ENCODE results near the gene LMF2. TPM values are rescaled to one million over a fixed set of nuclear protein-coding genes. Genes with fewer than 3 reads are reported as not detected.

LMF2 gene
- total RNA-seq, 2 experiments from 2014 or later = 49.2 to 50.7 TPM

- H3K4me1 ChIP-seq (ENCODE audit: insufficient read depth, low read length, poor library complexity, severe bottlenecking) = peaks cover 11% of the 10 kb centered on the region
- H4K20me1 ChIP-seq (ENCODE audit: insufficient read depth, low read length) = no peaks in the 10 kb centered on the region
- H3K9me3 ChIP-seq (ENCODE audit: low read length) = no peaks in the 10 kb centered on the region
- no peak for DNase-seq (ENCODE audit: low spot score)
- no peaks in the 10 kb centered on the region for H3K9me2 ChIP-seq (ENCODE audit: insufficient read depth, low read length)
- H3K4me2 ChIP-seq (ENCODE audit: low read length) = no peak overlapping the region
- no peaks in the 10 kb centered on the region for H3K36me3 ChIP-seq (ENCODE audit: insufficient read depth, low read length)
- BruUV-seq (replicated peaks) = no TSS peak
- no peaks in the 10 kb centered on the region for H3K79me2 ChIP-seq (ENCODE audit: insufficient read depth, low read depth, low read length)
- no peak for TF ChIP-seq EZH2phosphoT487 (IDR thresholded peaks at IDR 0.05; ENCODE audit: borderline replicate concordance, low read depth, low read length)
- no peak for TF ChIP-seq CTCF (conservative IDR thresholded peaks at IDR 0.05; ENCODE audit: low read length)
- POLR2A ChIA-PET = no interaction called here
- intact Hi-C loops (cut with micrococcal nuclease; ENCODE audit: unreplicated experiment) = no loop called here
- no peak overlapping the region for H3K27ac ChIP-seq (ENCODE audit: low read depth, low read length, poor library complexity, severe bottlenecking)
- no peak overlapping the region for H2AFZ ChIP-seq (ENCODE audit: low read length)
- CTCF ChIA-PET (ENCODE audit: unreplicated experiment) = no interaction called here
- H3K4me3 ChIP-seq (ENCODE audit: low read depth, low read length, poor library complexity, severe bottlenecking) = no peak overlapping the region
Observed at GRCh38 chr22:50553310-50553709, 45.8 kb upstream of the LMF2 start.

GRCh38 chr22:50551160-50551752, 43.8 kb upstream of the LMF2 start:
- no peak overlapping the region for H3K4me2 ChIP-seq (ENCODE audit: low read length)
- no peaks in the 10 kb centered on the region for H3K9me3 ChIP-seq (ENCODE audit: low read length)
- DNase-seq (ENCODE audit: low spot score) = no peak
- no peak overlapping the region for H3K27ac ChIP-seq (ENCODE audit: low read depth, low read length, poor library complexity, severe bottlenecking)
- H4K20me1 ChIP-seq (ENCODE audit: insufficient read depth, low read length) = no peaks in the 10 kb centered on the region
- ChIA-PET CTCF (ENCODE audit: unreplicated experiment) (no interaction called here), POLR2A (no interaction called here)
- no peaks in the 10 kb centered on the region for H3K9me2 ChIP-seq (ENCODE audit: insufficient read depth, low read length)
- intact Hi-C loops (cut with micrococcal nuclease; ENCODE audit: unreplicated experiment) = no loop called here
- no peaks in the 10 kb centered on the region for H3K79me2 ChIP-seq (ENCODE audit: insufficient read depth, low read depth, low read length)
- no peaks in the 10 kb centered on the region for H3K36me3 ChIP-seq (ENCODE audit: insufficient read depth, low read length)
- no peak for TF ChIP-seq EZH2phosphoT487 (IDR thresholded peaks at IDR 0.05; ENCODE audit: borderline replicate concordance, low read depth, low read length)
- TF ChIP-seq CTCF (conservative IDR thresholded peaks at IDR 0.05; ENCODE audit: low read length) = no peak
- BruUV-seq (replicated peaks) = no TSS peak
- no peak overlapping the region for H3K4me3 ChIP-seq (ENCODE audit: low read depth, low read length, poor library complexity, severe bottlenecking)
- H3K4me1 ChIP-seq (ENCODE audit: insufficient read depth, low read length, poor library complexity, severe bottlenecking) = peaks cover 19% of the 10 kb centered on the region
- H2AFZ ChIP-seq (ENCODE audit: low read length) = no peak overlapping the region

- H4K20me1 ChIP-seq (ENCODE audit: insufficient read depth, low read length) = no peaks in the 10 kb centered on the region
- no peak overlapping the region for H2AFZ ChIP-seq (ENCODE audit: low read length)
- H3K4me2 ChIP-seq (ENCODE audit: low read length) = no peak overlapping the region
- H3K4me1 ChIP-seq (ENCODE audit: insufficient read depth, low read length, poor library complexity, severe bottlenecking) = peaks cover 19% of the 10 kb centered on the region
- H3K9me3 ChIP-seq (ENCODE audit: low read length) = no peaks in the 10 kb centered on the region
- ChIA-PET CTCF (ENCODE audit: unreplicated experiment) (no interaction called here), POLR2A (no interaction called here)
- intact Hi-C loops (cut with micrococcal nuclease; ENCODE audit: unreplicated experiment) = no loop called here
- no peak overlapping the region for H3K4me3 ChIP-seq (ENCODE audit: low read depth, low read length, poor library complexity, severe bottlenecking)
- H3K27ac ChIP-seq (ENCODE audit: low read depth, low read length, poor library complexity, severe bottlenecking) = no peak overlapping the region
- no peaks in the 10 kb centered on the region for H3K36me3 ChIP-seq (ENCODE audit: insufficient read depth, low read length)
- no peak for DNase-seq (ENCODE audit: low spot score)
- H3K79me2 ChIP-seq (ENCODE audit: insufficient read depth, low read depth, low read length) = no peaks in the 10 kb centered on the region
- no TSS peak for BruUV-seq (replicated peaks)
- no peak for TF ChIP-seq CTCF (conservative IDR thresholded peaks at IDR 0.05; ENCODE audit: low read length)
- no peak for TF ChIP-seq EZH2phosphoT487 (IDR thresholded peaks at IDR 0.05; ENCODE audit: borderline replicate concordance, low read depth, low read length)
- no peaks in the 10 kb centered on the region for H3K9me2 ChIP-seq (ENCODE audit: insufficient read depth, low read length)
Observed at GRCh38 chr22:50550395-50550794, 42.9 kb upstream of the LMF2 start.

All from OCI-LY7 (cell line).